AML-193 (cell line): ENCODE results near the gene TMEM232.
"Not testable (repeated sequence)": the region's sequence is repeated elsewhere in the genome, so short reads cannot be mapped to it uniquely, and the experiment has no call there.

Source experiments
- DNase-seq, 2 experiments: peaks; one replicate each; lab custom pipeline; 2025; lab: John Stamatoyannopoulos, UW

The TMEM232 gene

GRCh38 chr5:110625376-110625999 lies 101.0 kb downstream of the TMEM232 start:
- DNase-seq = peak; percentile 51 to 59

DNA sequence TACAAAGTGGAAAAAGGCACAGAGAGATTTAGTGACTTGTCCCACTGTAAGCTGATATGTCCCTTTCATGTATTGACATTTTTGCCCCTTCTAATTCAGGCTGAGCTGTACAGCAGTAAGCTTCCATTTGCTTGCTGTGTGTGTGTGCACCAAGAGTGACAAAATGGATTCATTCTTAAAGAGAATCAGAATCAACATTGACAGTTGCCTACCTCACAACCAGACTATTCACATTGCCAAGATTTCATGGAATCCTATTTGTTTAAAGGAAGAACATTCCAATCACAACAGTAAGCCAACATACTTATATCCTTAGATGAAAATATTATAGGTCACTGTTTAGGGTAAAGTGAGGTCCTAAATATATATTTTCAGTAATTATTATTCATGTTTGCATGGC lies 102.6 kb downstream of the TMEM232 start:
- no peak for DNase-seq

- no peak for DNase-seq
These were observed 107.5 kb downstream of the TMEM232 start for GRCh38 chr5:110618941-110619340.

DNA sequence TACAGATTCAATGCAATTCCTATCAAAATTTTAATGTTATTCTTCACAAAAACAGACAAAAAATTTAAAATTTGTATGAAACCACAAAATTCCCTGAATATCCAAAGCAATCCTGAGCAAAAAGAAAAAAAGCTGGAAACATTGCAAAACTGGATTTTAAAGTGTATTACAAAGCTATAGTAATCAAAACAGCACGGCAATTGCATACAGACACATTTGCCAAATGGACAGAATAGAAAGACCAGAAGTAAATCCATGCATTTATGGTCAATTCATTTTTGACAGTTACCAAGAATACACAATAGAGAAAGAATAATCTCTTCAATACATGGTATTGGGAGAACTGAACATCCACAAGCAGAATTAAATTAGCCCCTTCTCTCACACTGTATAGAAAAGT lies 110.5 kb downstream of the TMEM232 start:
- no peak for DNase-seq

DNA sequence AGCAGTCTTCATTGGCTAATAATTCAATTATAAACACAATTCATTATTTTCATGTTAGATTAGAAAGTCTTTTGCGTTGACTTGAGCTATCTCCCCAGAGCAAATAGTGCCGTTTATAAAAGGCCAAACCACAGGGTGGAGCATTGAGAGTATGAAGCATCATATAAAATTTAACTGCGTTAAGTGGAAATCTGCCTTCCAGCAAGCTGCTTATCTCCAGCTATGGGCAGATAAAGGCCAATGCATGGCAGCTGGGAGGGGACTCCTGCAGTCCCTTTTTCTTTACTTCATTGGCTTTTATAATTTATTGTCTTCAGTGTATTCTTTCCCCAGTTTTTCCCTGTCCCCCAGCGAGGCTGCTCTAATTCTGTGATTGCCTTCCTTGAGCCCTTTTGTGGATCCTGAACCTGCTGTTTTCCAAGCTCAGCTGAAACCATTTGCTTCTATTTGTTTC lies 113.7 kb downstream of the TMEM232 start:
- DNase-seq = no peak

DNA sequence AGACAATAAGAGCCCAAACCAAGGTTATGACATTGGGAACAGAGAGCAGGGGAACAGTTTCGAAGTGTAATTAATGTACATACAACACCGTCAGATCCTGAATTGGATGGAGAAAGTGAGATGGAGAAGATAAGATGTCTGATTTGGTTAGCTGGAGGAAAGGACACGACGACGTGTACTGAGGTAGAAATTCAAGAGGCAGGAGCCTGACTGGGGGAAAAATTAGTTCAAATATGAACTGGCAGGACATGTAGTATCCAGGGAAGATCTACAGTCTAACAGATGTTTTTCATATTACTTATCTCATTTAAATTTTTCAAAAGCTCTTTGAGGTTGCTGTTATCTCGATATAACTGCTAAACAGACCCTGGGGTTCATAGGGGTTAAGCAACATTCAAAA lies 114.7 kb downstream of the TMEM232 start:
- DNase-seq = no peak

DNA sequence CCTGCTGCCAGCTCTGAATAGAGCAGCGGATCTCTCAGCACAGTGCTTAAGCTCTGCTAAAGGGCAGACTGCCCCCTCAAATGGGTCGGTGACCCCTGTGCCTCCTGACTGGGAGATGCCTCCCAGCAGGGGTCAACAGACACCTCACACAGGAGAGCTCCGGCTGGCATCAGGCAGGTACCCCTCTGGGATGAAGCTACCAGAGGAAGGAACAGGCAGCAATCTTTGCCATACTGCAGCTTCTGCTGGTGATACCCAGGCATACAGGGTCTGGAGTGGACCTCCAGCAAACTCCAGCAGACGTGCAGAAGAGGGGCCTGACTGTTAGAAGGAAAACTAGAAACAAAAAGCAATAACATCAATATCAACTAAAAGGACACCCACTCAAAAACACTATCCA lies 131.6 kb downstream of the TMEM232 start:
- DNase-seq = no peak

DNA sequence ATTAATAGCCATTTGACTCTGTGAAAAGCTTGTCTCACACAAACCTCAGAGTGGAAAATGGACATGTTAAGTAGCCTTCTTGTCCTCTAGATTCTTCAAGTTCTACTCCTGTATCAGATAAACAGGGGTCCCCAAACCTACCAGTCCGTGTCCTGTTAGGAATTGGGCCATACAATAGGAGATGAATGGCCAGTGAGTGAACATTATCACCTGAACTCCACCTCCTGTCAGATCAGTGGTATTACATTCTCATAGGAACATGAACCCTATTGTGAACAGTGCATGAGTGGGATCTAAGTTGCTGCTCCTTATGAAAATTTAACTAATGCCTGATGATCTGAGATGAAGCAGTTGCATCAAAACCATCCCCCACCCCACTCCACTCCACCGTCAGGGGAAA lies 136.3 kb downstream of the TMEM232 start:
- DNase-seq = peak in 1 of 2 experiments; percentile 5

DNA sequence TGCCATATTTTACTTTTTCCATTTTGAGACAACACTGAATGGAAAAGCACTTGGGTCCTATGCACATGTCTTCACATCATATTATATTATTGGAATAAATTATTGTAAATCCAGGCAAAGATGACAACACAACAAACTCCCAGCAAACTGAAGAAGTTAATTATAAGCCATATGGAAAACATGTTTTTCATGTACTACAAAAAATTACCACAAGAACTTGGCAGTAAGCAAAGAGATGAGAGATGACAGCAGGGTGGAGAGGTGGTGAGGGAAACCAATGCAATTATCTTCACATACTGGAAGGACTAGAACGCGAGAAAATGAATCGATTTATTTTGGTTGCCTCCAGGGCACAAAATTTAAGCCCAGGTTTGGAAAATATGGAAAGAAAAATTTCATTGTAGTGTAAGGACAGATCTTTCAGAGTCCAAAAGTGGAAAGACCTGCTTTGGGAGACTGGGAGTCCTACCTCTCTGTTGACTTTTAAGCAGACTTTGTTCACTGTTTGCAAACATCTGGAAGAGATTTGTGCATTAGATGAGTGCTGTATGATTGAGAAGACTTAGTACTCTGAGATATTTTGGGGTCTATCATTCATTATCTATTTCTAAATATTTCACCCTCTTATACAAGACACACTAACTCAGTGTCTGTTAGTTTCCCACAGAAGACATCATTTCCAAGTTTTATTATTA lies 138.0 kb downstream of the TMEM232 start:
- DNase-seq = no peak

- DNase-seq = no peak
These were observed 145.8 kb downstream of the TMEM232 start for GRCh38 chr5:110580625-110581024.

GRCh38 chr5:110572729-110573128 lies 153.7 kb downstream of the TMEM232 start:
- no peak for DNase-seq

- no peak for DNase-seq
These were observed 164.3 kb downstream of the TMEM232 start for GRCh38 chr5:110562191-110562590.

DNA sequence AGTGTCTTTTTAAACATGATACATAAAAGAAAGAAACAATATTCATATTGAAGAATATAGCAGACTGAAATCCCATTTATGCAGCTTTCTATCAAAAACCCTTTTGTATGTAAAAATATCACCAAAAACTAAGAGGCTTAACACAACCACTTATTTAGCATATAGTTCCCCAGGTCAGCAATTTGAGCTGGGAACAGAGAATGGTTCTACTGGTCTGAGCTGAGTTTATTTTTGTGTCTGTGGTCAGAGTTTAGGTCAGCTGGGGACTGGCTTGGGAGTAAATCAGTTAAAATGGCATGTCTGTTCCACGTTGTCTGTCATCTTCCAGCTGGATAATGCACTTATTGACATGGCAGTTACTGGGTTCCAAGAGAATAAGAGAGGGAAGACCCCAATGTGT lies 165.0 kb downstream of the TMEM232 start:
- DNase-seq = no peak

- no peak for DNase-seq
These were observed 177.2 kb downstream of the TMEM232 start for GRCh38 chr5:110549301-110549700.

DNA sequence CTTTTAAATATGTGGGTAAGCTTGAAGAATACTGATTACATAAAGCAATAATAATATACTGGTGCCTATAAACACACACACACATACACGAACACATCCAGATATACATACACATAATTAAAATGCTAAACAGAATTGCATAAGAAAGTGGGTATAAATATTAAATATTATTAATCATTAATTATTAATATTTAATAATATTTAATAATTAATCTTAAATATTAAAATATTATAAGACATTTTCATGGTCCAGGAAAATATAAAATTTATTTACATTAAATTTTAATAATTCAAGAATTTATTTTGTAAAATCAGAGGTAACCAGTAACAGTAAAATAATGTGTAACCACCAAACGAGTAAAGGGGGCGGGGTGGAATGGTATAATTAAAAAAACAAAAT lies 178.3 kb downstream of the TMEM232 start:
- no peak for DNase-seq

GRCh38 chr5:110547495-110547894 lies 179.0 kb downstream of the TMEM232 start:
- DNase-seq = no peak

DNA sequence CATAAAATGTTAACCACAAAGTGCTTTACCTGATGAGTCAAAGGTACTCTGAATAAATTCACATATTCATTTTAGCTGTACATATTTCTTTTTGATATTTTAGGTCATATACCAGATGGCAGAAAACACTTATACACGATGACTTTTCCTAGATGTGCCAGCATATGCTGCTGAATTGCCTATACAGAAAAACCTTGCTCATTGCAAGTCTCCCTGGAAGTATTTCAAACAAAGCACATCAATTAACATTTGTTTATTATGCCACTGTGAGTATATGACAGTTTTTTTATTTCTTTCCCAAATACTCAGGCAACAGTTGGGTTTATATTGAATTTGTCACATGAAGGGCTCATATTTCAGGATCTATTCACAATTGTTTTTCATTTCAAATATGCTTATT lies 180.8 kb downstream of the TMEM232 start:
- no peak for DNase-seq

GRCh38 chr5:110544603-110545002 lies 181.9 kb downstream of the TMEM232 start:
- DNase-seq = no peak

DNA sequence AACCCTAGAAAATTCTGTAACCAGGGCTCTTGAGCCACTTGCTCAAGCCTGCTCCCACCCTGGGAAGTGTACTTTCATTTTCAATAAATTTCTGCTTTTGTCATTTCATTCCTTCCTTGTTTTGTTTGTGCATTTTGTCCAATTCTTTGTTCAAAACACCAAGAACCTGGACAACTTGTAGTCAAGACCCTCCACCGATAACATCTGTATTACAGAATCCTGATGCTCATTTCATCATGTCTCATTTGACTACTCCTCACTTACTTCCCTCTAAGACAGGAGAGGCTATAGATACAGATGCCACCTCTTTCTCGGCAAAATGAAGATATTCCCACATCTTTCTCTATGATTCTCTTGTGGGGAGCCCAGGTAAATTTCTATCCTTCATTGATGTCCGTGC lies 183.5 kb downstream of the TMEM232 start:
- no peak for DNase-seq

DNA sequence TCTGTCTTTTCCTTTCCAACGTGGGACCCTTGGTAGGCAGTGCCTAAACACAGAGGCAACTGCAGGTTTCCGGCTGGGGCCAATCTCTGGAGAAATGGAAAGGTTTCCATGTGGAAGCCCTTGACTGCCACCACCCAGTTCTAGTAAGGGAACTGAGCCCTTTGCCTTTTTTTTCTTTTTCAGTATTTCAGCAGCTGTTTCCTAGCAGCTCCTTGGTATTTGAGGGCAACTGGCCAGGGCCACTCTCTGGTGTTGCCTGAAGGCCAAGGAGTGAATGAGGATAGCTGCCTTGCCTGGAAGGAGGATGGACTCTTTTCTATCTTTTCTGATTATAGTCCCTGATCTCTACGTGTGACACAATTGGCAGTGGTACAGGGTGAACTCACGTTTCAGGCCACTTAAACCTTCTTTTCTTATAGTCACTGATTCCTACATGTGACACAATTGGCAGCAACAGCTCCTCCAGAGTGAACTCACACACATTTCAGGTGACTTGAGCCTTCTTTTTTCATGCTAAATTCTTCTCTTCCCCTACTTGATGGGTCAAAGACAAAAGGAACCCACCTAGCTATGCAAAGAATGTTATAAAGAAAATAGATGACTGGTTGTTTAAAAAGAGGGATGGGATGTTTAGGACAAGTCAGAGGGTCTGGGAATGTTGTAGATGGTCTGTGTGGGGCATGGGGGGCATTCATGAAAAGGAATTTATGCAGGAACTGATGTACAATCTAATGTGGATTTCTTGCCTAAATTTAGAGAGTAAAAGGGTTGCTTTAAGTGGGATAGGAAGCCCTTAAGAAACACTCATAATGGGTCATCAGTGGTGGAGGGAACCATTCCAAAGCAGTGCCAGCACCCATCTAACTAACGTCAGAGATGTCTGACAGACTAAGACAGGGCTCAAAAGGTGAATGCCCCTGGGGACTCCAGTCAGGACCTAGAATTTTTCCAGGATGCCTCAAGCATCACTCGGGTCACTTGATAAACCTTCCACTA lies 190.1 kb downstream of the TMEM232 start:
- DNase-seq = no peak

DNA sequence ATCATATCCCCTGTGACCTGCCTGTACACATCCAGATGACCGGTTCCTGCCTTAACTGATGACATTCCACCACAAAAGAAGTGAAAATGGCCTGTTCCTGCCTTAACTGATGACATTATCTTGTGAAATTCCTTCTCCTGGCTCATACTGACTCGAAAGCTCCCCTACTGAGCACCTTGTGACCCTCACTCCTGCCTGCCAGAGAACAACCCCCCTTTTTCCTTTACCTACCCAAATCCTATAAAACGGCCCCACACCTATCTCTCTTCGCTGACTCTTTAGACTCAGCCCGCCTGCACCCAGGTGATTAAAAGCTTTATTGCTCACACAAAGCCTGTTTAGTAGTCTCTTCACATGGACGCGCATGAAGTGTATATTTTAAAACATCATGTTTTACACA lies 191.3 kb downstream of the TMEM232 start:
- DNase-seq = not testable (repeated sequence)

DNA sequence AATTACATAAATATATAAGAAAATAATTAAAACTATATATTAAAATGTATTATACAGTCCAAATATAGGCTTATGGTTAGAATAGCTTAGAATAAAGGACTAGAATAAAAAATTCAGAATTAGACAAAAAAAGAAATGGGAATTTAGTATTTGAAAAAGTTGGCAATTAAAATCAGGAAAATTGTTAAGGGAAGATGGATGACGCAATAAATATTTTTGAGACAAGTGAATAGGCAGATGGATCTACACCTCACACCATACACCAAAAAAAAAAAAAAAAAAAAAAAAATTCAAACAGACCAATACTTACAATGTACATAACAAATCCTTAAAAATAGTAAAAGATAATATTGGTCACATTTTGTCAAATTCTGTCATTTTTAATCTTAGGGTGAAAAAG lies 200.7 kb downstream of the TMEM232 start:
- DNase-seq = no peak

GRCh38 chr5:110517396-110517795 lies 209.1 kb downstream of the TMEM232 start:
- DNase-seq = no peak
